ENCODE results near the gene P4HB.

The P4HB gene

GRCh38 chr17:81898029-81898866, 37.9 kb upstream of the P4HB start:
- no peak overlapping the region for H3K27ac ChIP-seq (ENCODE audit: insufficient read depth, low read depth, low read length, poor library complexity, severe bottlenecking)
- peaks cover 26% of the 10 kb centered on the region for H3K36me3 ChIP-seq (ENCODE audit: control insufficient read depth, insufficient read depth, low read length)
- H3K4me1 ChIP-seq (ENCODE audit: control insufficient read depth, insufficient read depth, low read length) = no peaks in the 10 kb centered on the region
- 94 to 96% methylated on average over 19 of the region's 19 CpGs for WGBS, 2 experiments
- no peaks in the 10 kb centered on the region for H3K9me3 ChIP-seq (ENCODE audit: control insufficient read depth, low read length)
- peaks cover 27% of the 10 kb centered on the region for H3K27me3 ChIP-seq (ENCODE audit: control insufficient read depth, insufficient read depth, low read length, poor library complexity, severe bottlenecking)
- H3K4me3 ChIP-seq (ENCODE audit: insufficient read depth, low read depth, low read length) = no peak overlapping the region

GRCh38 chr17:81895400-81895799, 35.1 kb upstream of the P4HB start:
- Histone ChIP-seq H3K36me3 (ENCODE audit: control insufficient read depth, insufficient read depth, low read length) (peaks cover 26% of the 10 kb centered on the region), H3K4me3 (ENCODE audit: insufficient read depth, low read depth, low read length) (no peak overlapping the region), H3K27me3 (ENCODE audit: control insufficient read depth, insufficient read depth, low read length, poor library complexity, severe bottlenecking) (no peaks in the 10 kb centered on the region), H3K4me1 (ENCODE audit: control insufficient read depth, insufficient read depth, low read length) (peaks cover 1% of the 10 kb centered on the region), H3K27ac (ENCODE audit: insufficient read depth, low read depth, low read length, poor library complexity, severe bottlenecking) (no peak overlapping the region), H3K9me3 (ENCODE audit: control insufficient read depth, low read length) (no peaks in the 10 kb centered on the region)
- WGBS, 2 experiments = 93 to 95% methylated on average over 11 of the region's 11 CpGs

GRCh38 chr17:81891303-81891552, 30.9 kb upstream of the P4HB start:
- Histone ChIP-seq H3K4me3 (ENCODE audit: insufficient read depth, low read depth, low read length) (peak overlapping the region; percentile 81), H3K27me3 (ENCODE audit: control insufficient read depth, insufficient read depth, low read length, poor library complexity, severe bottlenecking) (no peaks in the 10 kb centered on the region), H3K9me3 (ENCODE audit: control insufficient read depth, low read length) (no peaks in the 10 kb centered on the region), H3K36me3 (ENCODE audit: control insufficient read depth, insufficient read depth, low read length) (peaks cover 35% of the 10 kb centered on the region), H3K27ac (ENCODE audit: insufficient read depth, low read depth, low read length, poor library complexity, severe bottlenecking) (no peak overlapping the region), H3K4me1 (ENCODE audit: control insufficient read depth, insufficient read depth, low read length) (peaks cover 7% of the 10 kb centered on the region)
- 0% methylated on average over 40 of the region's 40 CpGs for WGBS, 2 experiments

GRCh38 chr17:81890447-81891302, 30.3 kb upstream of the P4HB start:
- 11 to 12% methylated on average over 69 of the region's 69 CpGs for WGBS, 2 experiments
- no peak overlapping the region for H3K27ac ChIP-seq (ENCODE audit: insufficient read depth, low read depth, low read length, poor library complexity, severe bottlenecking)
- H3K27me3 ChIP-seq (ENCODE audit: control insufficient read depth, insufficient read depth, low read length, poor library complexity, severe bottlenecking) = no peaks in the 10 kb centered on the region
- peaks cover 35% of the 10 kb centered on the region for H3K36me3 ChIP-seq (ENCODE audit: control insufficient read depth, insufficient read depth, low read length)
- peaks cover 7% of the 10 kb centered on the region for H3K4me1 ChIP-seq (ENCODE audit: control insufficient read depth, insufficient read depth, low read length)
- peak overlapping the region; percentile 81 for H3K4me3 ChIP-seq (ENCODE audit: insufficient read depth, low read depth, low read length)
- no peaks in the 10 kb centered on the region for H3K9me3 ChIP-seq (ENCODE audit: control insufficient read depth, low read length)

GRCh38 chr17:81889602-81890001, 29.3 kb upstream of the P4HB start:
- Histone ChIP-seq H3K9me3 (ENCODE audit: control insufficient read depth, low read length) (no peaks in the 10 kb centered on the region), H3K4me1 (ENCODE audit: control insufficient read depth, insufficient read depth, low read length) (peaks cover 7% of the 10 kb centered on the region), H3K27me3 (ENCODE audit: control insufficient read depth, insufficient read depth, low read length, poor library complexity, severe bottlenecking) (no peaks in the 10 kb centered on the region), H3K4me3 (ENCODE audit: insufficient read depth, low read depth, low read length) (no peak overlapping the region), H3K36me3 (ENCODE audit: control insufficient read depth, insufficient read depth, low read length) (peaks cover 35% of the 10 kb centered on the region), H3K27ac (ENCODE audit: insufficient read depth, low read depth, low read length, poor library complexity, severe bottlenecking) (no peak overlapping the region)
- 94 to 97% methylated on average over 9 of the region's 9 CpGs for WGBS, 2 experiments

GRCh38 chr17:81888988-81889595, 28.8 kb upstream of the P4HB start:
- 95 to 97% methylated on average over 16 of the region's 16 CpGs for WGBS, 2 experiments
- no peaks in the 10 kb centered on the region for H3K27me3 ChIP-seq (ENCODE audit: control insufficient read depth, insufficient read depth, low read length, poor library complexity, severe bottlenecking)
- no peaks in the 10 kb centered on the region for H3K9me3 ChIP-seq (ENCODE audit: control insufficient read depth, low read length)
- H3K36me3 ChIP-seq (ENCODE audit: control insufficient read depth, insufficient read depth, low read length) = peaks cover 37% of the 10 kb centered on the region
- no peak overlapping the region for H3K27ac ChIP-seq (ENCODE audit: insufficient read depth, low read depth, low read length, poor library complexity, severe bottlenecking)
- H3K4me1 ChIP-seq (ENCODE audit: control insufficient read depth, insufficient read depth, low read length) = peaks cover 7% of the 10 kb centered on the region
- H3K4me3 ChIP-seq (ENCODE audit: insufficient read depth, low read depth, low read length) = no peak overlapping the region

- WGBS, 2 experiments = 96 to 97% methylated on average over 44 of the region's 44 CpGs
- H3K36me3 ChIP-seq (ENCODE audit: control insufficient read depth, insufficient read depth, low read length) = peaks cover 42% of the 10 kb centered on the region
- H3K9me3 ChIP-seq (ENCODE audit: control insufficient read depth, low read length) = no peaks in the 10 kb centered on the region
- no peaks in the 10 kb centered on the region for H3K27me3 ChIP-seq (ENCODE audit: control insufficient read depth, insufficient read depth, low read length, poor library complexity, severe bottlenecking)
- no peak overlapping the region for H3K27ac ChIP-seq (ENCODE audit: insufficient read depth, low read depth, low read length, poor library complexity, severe bottlenecking)
- H3K4me3 ChIP-seq (ENCODE audit: insufficient read depth, low read depth, low read length) = no peak overlapping the region
- H3K4me1 ChIP-seq (ENCODE audit: control insufficient read depth, insufficient read depth, low read length) = peaks cover 7% of the 10 kb centered on the region
Measured at GRCh38 chr17:81888105-81888987, 28.0 kb upstream of the P4HB start.

GRCh38 chr17:81885869-81886548, 25.7 kb upstream of the P4HB start:
- no peak overlapping the region for H3K4me3 ChIP-seq (ENCODE audit: insufficient read depth, low read depth, low read length)
- 94 to 96% methylated on average over 11 of the region's 11 CpGs for WGBS, 2 experiments
- H3K27ac ChIP-seq (ENCODE audit: insufficient read depth, low read depth, low read length, poor library complexity, severe bottlenecking) = no peak overlapping the region
- no peaks in the 10 kb centered on the region for H3K27me3 ChIP-seq (ENCODE audit: control insufficient read depth, insufficient read depth, low read length, poor library complexity, severe bottlenecking)
- H3K4me1 ChIP-seq (ENCODE audit: control insufficient read depth, insufficient read depth, low read length) = peaks cover 7% of the 10 kb centered on the region
- H3K9me3 ChIP-seq (ENCODE audit: control insufficient read depth, low read length) = no peaks in the 10 kb centered on the region
- H3K36me3 ChIP-seq (ENCODE audit: control insufficient read depth, insufficient read depth, low read length) = peaks cover 44% of the 10 kb centered on the region

GRCh38 chr17:81885454-81885853, 25.1 kb upstream of the P4HB start:
- WGBS, 2 experiments = 94% methylated on average over 10 of the region's 10 CpGs
- Histone ChIP-seq H3K9me3 (ENCODE audit: control insufficient read depth, low read length) (no peaks in the 10 kb centered on the region), H3K4me1 (ENCODE audit: control insufficient read depth, insufficient read depth, low read length) (peaks cover 6% of the 10 kb centered on the region), H3K27me3 (ENCODE audit: control insufficient read depth, insufficient read depth, low read length, poor library complexity, severe bottlenecking) (no peaks in the 10 kb centered on the region), H3K27ac (ENCODE audit: insufficient read depth, low read depth, low read length, poor library complexity, severe bottlenecking) (no peak overlapping the region), H3K4me3 (ENCODE audit: insufficient read depth, low read depth, low read length) (no peak overlapping the region), H3K36me3 (ENCODE audit: control insufficient read depth, insufficient read depth, low read length) (peaks cover 44% of the 10 kb centered on the region)

Data from ectodermal cell (in vitro differentiated cells).